GM12892 (cell line): ENCODE data around the gene FAM174C.

ENCODE experiments used
- POLR2A ChIP-seq: IDR thresholded peaks from 2 replicates; pipeline ENCODE4 v1.6.1; 2011; ENCODE audit warnings: low read depth, low read length, control low read depth
- POLR2AphosphoS5 ChIP-seq: IDR thresholded peaks from 2 replicates; pipeline ENCODE4 v1.6.1; 2011; ENCODE audit warnings: low read depth, low read length, control low read depth

GRCh38 chr19:1259206-1259875 is 16.0 kb upstream of the FAM174C start:
- TF ChIP-seq POLR2A (peak; percentile 92), POLR2AphosphoS5 (peak; percentile 96)
